A549 (cell line): ENCODE measurements around the gene FOCAD. TPM values are rescaled to one million over a fixed set of nuclear protein-coding genes. Genes with fewer than 3 reads are reported as not detected.

Source experiments
- ATAC-seq, 2 experiments: fragments of 200-7000 bp in 1 of 2; fragments of >200 bp in 1 of 2; cut with Nextera tagmentation in 1 of 2; cut with Tn5 transposase in 1 of 2; 3 replicates each; pipeline versions ENCODE4 v1.8.0 to v1.9.1; 2018 to 2020; ENCODE audit warnings: mild to moderate bottlenecking in 1 of 2, moderate library complexity in 1 of 2
- CTCF ChIA-PET: fragments of 300-600 bp; sonication (Branson Sonifier 250); formaldehyde crosslinking; extraction: SDS; loops from one replicate; lab custom pipeline; 2021; ENCODE audit warnings: antibody characterized with exemption, inconsistent platforms; lab: Yijun Ruan, JAX
- POLR2A ChIA-PET: fragments of 350-600 bp; formaldehyde crosslinking; extraction: SDS; loops from one replicate; lab custom pipeline; 2021; ENCODE audit warnings: antibody characterized with exemption, inconsistent platforms; lab: Yijun Ruan, JAX
- DNase-seq, 2 experiments: peaks; one replicate each; pipeline versions ENCODE4 v3.0.0 to v3.0.0-alpha.2; 2011 to 2016; ENCODE audit warnings: low read depth in 1 of 2, low spot score in 1 of 2
- FAIRE-seq: peaks from 2 replicates; lab custom pipeline; 2011; peaks lifted over from hg19 to GRCh38; lab: Jason Lieb, UNC
- H3K27ac ChIP-seq, 2 experiments: fragments of >200 bp; sonication (Bioruptor Twin); formaldehyde crosslinking; 3 replicates each; pipeline ENCODE4 v1.5.1; 2016 to 2017
- H3K4me1 ChIP-seq: fragments of >200 bp; sonication (Bioruptor Twin); formaldehyde crosslinking; 3 replicates; pipeline ENCODE4 v1.6.1; 2016
- H3K4me2 ChIP-seq: fragments of >200 bp; sonication (Bioruptor Twin); formaldehyde crosslinking; 3 replicates; pipeline ENCODE4 v1.6.1; 2016
- H3K4me3 ChIP-seq: fragments of >200 bp; sonication (Bioruptor Twin); formaldehyde crosslinking; 3 replicates; pipeline ENCODE4 v1.5.1; 2016
- H3K9me3 ChIP-seq: fragments of >200 bp; sonication (Bioruptor Twin); formaldehyde crosslinking; 3 replicates; pipeline ENCODE4 v1.6.1; 2016
- BCL3 ChIP-seq: fragments of >200 bp; sonication (Bioruptor Twin); formaldehyde crosslinking; IDR thresholded peaks from 3 replicates; pipeline ENCODE4 v1.6.1; 2016
- BHLHE40 ChIP-seq: IDR thresholded peaks from 2 replicates; pipeline ENCODE4 v1.6.1; 2012; ENCODE audit warnings: low read depth, low read length, inconsistent platforms
- CBX2 ChIP-seq: fragments of 200-600 bp; sonication (generic); IDR thresholded peaks from 2 replicates; pipeline ENCODE4 v1.6.1; 2016; ENCODE audit warnings: low read depth, mild to moderate bottlenecking, borderline replicate concordance
- CBX8 ChIP-seq: fragments of 200-600 bp; sonication (generic); IDR thresholded peaks from 2 replicates; pipeline ENCODE4 v1.6.1; 2016
- EHMT2 ChIP-seq: fragments of 200-600 bp; sonication (generic); IDR thresholded peaks from 2 replicates; pipeline ENCODE4 v1.6.1; 2016; ENCODE audit warnings: antibody characterized with exemption, low read depth, mild to moderate bottlenecking, moderate library complexity
- ESRRA ChIP-seq: fragments of 150-350 bp; IDR thresholded peaks from 2 replicates; pipeline ENCODE4 v1.6.1; 2014; ENCODE audit warnings: mild to moderate bottlenecking, low read length, borderline replicate concordance
- FOSB ChIP-seq: fragments of 250-450 bp; sonication (Bioruptor Pico); IDR thresholded peaks from 2 replicates; pipeline ENCODE4 v1.5.0; 2020; ENCODE audit warnings: mild to moderate bottlenecking, moderate library complexity
- FOSL2 ChIP-seq, 2 experiments: fragments of 450-650 bp in 1 of 2; fragments of >200 bp in 1 of 2; sonication (Bioruptor Twin) in 1 of 2; formaldehyde crosslinking; IDR thresholded peaks; 2 replicates each; pipeline versions ENCODE4 v1.5.0 to v1.6.1; 2016 to 2020; ENCODE audit warnings: mild to moderate bottlenecking in 1 of 2, moderate library complexity in 1 of 2
- HDAC2 ChIP-seq: fragments of 200-600 bp; sonication (generic); IDR thresholded peaks from 2 replicates; pipeline ENCODE4 v1.6.1; 2016
- HEYL ChIP-seq: fragments of 250-450 bp; sonication (Bioruptor Pico); IDR thresholded peaks from 2 replicates; pipeline ENCODE4 v1.8.0; 2021; ENCODE audit warnings: mild to moderate bottlenecking, moderate library complexity
- HMGXB4 ChIP-seq: fragments of 250-450 bp; sonication (Bioruptor Pico); IDR thresholded peaks from 2 replicates; pipeline ENCODE4 v1.5.0; 2021; ENCODE audit warnings: mild to moderate bottlenecking, moderate library complexity, borderline replicate concordance
- HOXB13 ChIP-seq: fragments of 250-450 bp; sonication (Bioruptor Pico); IDR thresholded peaks from 2 replicates; pipeline ENCODE4 v1.5.0; 2020; ENCODE audit warnings: low read depth, mild to moderate bottlenecking, moderate library complexity
- JUN ChIP-seq, 2 experiments: fragments of >200 bp; sonication (Bioruptor Twin); formaldehyde crosslinking; IDR thresholded peaks; 2 replicates in 1 of 2; 3 replicates in 1 of 2; pipeline ENCODE4 v1.6.1; 2016 to 2017
- MAFK ChIP-seq: fragments of 450-650 bp; IDR thresholded peaks from 2 replicates; pipeline ENCODE4 v1.6.1; 2014; ENCODE audit not compliant: partially characterized antibody
- NPAS2 ChIP-seq: fragments of 250-450 bp; sonication (Bioruptor Pico); IDR thresholded peaks from 2 replicates; pipeline ENCODE4 v1.8.0; 2022; ENCODE audit warnings: mild to moderate bottlenecking, moderate library complexity, borderline replicate concordance
- PBX3 ChIP-seq: IDR thresholded peaks from 2 replicates; pipeline ENCODE4 v1.6.1; 2012
- POLR2A ChIP-seq: IDR thresholded peaks from 2 replicates; pipeline ENCODE4 v1.6.1; 2012; ENCODE audit warnings: mild to moderate bottlenecking, low read length
- POLR2AphosphoS2 ChIP-seq: conservative IDR thresholded peaks from 2 replicates; pipeline ENCODE4 v1.6.1; 2012; ENCODE audit warnings: low read length, improper control_type of control experiment, inconsistent platforms
- RAD21 ChIP-seq, 2 experiments: fragments of >200 bp in 1 of 2; sonication (Bioruptor Twin) in 1 of 2; formaldehyde crosslinking in 1 of 2; IDR thresholded peaks in 1 of 2; conservative IDR thresholded peaks in 1 of 2; 2 replicates in 1 of 2; 3 replicates in 1 of 2; pipeline ENCODE4 v1.6.1; 2012 to 2018; ENCODE audit warnings: inconsistent platforms in 1 of 2
- RCOR1 ChIP-seq: fragments of 150-350 bp; IDR thresholded peaks from 2 replicates; pipeline ENCODE4 v1.6.1; 2014; ENCODE audit warnings: antibody characterized with exemption, low read length, low read depth
- RNF2 ChIP-seq: fragments of 200-600 bp; sonication (generic); IDR thresholded peaks from 2 replicates; pipeline ENCODE4 v1.6.1; 2016; ENCODE audit warnings: low read depth, mild to moderate bottlenecking, antibody characterized with exemption, moderate library complexity, borderline replicate concordance
- TFCP2L1 ChIP-seq: fragments of 250-450 bp; sonication (Bioruptor Pico); IDR thresholded peaks from 2 replicates; pipeline ENCODE4 v1.5.0; 2021; ENCODE audit warnings: mild to moderate bottlenecking
- ZC3H11A ChIP-seq: fragments of 450-650 bp; IDR thresholded peaks from 2 replicates; pipeline ENCODE4 v1.6.1; 2014; ENCODE audit warnings: antibody characterized with exemption, mild to moderate bottlenecking
- ZNF302 ChIP-seq: fragments of 250-450 bp; sonication (Bioruptor Pico); IDR thresholded peaks from 2 replicates; pipeline ENCODE4 v1.9.0; 2021; ENCODE audit warnings: inconsistent platforms, mild to moderate bottlenecking, moderate library complexity
- ZSCAN20 ChIP-seq: fragments of 250-450 bp; sonication (Bioruptor Pico); IDR thresholded peaks from 2 replicates; pipeline ENCODE4 v1.8.0; 2022; ENCODE audit warnings: mild to moderate bottlenecking, moderate library complexity
- WGBS: methylation state at CpG from one replicate; pipeline ENCODE4 v1.1.6; 2017; ENCODE audit errors: missing lambda C conversion rate; 5-methylcytosine and 5-hydroxymethylcytosine counted together
- polyA plus RNA-seq, 4 experiments: library from polyadenylated mRNA; depleted of rRNA in 3 of 4; stranded (reverse); fragments of >200 nt; fragmentation: RNase III in 1 of 4; extraction: RNeasy Plus Mini Kit Qiagen cat#74134 plus additional on column Dnase treatment in 1 of 4; gene quantifications; 2 replicates in 3 of 4; 3 replicates in 1 of 4; pipeline ENCODE4 v1.2.3, GENCODE V29; 2011 to 2017
- TF ChIP-seq, protein P1 (sequence below): fragments of 150-350 bp; IDR thresholded peaks from 2 replicates; pipeline ENCODE4 v1.6.1; 2014; ENCODE audit warnings: low read depth, mild to moderate bottlenecking, low read length
- TF ChIP-seq, protein P2 (sequence below): fragments of 450-650 bp; IDR thresholded peaks from 2 replicates; pipeline ENCODE4 v1.6.1; 2014; ENCODE audit warnings: antibody characterized with exemption
- TF ChIP-seq, protein P3 (sequence below): fragments of >200 bp; sonication (Bioruptor Twin); formaldehyde crosslinking; IDR thresholded peaks from 2 replicates; pipeline ENCODE4 v1.6.1; 2016

The FOCAD gene
- polyA plus RNA-seq, 2 of the 4 experiments (the other 2 are of a cell fraction): 22.0 to 53.8 TPM

- TF ChIP-seq, protein P1, sequence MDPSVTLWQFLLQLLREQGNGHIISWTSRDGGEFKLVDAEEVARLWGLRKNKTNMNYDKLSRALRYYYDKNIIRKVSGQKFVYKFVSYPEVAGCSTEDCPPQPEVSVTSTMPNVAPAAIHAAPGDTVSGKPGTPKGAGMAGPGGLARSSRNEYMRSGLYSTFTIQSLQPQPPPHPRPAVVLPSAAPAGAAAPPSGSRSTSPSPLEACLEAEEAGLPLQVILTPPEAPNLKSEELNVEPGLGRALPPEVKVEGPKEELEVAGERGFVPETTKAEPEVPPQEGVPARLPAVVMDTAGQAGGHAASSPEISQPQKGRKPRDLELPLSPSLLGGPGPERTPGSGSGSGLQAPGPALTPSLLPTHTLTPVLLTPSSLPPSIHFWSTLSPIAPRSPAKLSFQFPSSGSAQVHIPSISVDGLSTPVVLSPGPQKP: no peak
- TF ChIP-seq TFCP2L1 (CRISPR knock-in tag): no peak
- no peak for TF ChIP-seq PBX3
- TF ChIP-seq, protein P2, sequence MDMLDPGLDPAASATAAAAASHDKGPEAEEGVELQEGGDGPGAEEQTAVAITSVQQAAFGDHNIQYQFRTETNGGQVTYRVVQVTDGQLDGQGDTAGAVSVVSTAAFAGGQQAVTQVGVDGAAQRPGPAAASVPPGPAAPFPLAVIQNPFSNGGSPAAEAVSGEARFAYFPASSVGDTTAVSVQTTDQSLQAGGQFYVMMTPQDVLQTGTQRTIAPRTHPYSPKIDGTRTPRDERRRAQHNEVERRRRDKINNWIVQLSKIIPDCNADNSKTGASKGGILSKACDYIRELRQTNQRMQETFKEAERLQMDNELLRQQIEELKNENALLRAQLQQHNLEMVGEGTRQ: no peak
Observed at GRCh38 chr9:20989923-20990341, 305.9 kb downstream of the FOCAD start (continued).

DNA sequence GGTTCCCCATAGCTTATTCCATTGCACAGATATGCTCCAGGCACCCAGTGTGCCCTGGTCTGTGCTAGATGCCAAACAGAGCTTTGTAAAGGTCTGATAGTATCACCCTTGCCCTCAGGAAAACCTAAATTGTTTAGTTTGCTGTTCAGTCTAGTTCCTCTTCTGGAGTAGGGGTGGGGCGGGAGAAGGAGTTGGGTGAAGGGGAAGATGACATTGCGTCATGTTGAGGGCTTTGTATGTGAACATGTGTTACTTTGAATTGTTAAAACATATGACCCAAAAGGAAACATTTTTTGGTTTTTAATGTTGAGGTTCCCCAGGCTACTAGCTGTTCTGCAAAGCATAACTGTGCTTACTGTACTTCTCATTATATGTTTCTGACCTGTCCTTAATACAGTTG lies 306.8 kb downstream of the FOCAD start:
- no peaks in the 10 kb centered on the region for H3K9me3 ChIP-seq
- H3K4me1 ChIP-seq: peaks cover 10% of the 10 kb centered on the region; the same call in 2 of the 3 replicates
- no peak overlapping the region for H3K4me3 ChIP-seq
- TF ChIP-seq BCL3 (no peak), RAD21 (conservative IDR thresholded peaks at IDR 0.05 in 1 of 2, IDR thresholded peaks at IDR 0.05 in 1 of 2) (no peak), BHLHE40 (no peak), POLR2A (no peak), CBX8 (no peak), HEYL (CRISPR knock-in tag) (no peak), ZNF302 (CRISPR knock-in tag) (no peak), ZC3H11A (no peak), EHMT2 (no peak), TFCP2L1 (CRISPR knock-in tag) (no peak), HOXB13 (CRISPR knock-in tag) (no peak), HDAC2 (no peak), ZSCAN20 (no peak), RNF2 (no peak), FOSB (CRISPR knock-in tag) (no peak)
- TF ChIP-seq, protein P3, sequence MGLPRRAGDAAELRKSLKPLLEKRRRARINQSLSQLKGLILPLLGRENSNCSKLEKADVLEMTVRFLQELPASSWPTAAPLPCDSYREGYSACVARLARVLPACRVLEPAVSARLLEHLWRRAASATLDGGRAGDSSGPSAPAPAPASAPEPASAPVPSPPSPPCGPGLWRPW: no peak
- no peak for FAIRE-seq
- no peak overlapping the region for H3K4me2 ChIP-seq
- 97% methylated on average over 2 of the region's 2 CpGs for WGBS
- CTCF ChIA-PET: interaction anchor here (0.8 to 1.5 kb wide), 3 partner anchors 11 to 50 kb away, joined by 3 to 5 read pairs (median 4); no protein-coding TSS in a partner anchor
- POLR2A ChIA-PET: no interaction called here
- no peak for DNase-seq
- H3K27ac ChIP-seq: no peak overlapping the region
- ATAC-seq: no peak

- Histone ChIP-seq H3K27ac (no peak overlapping the region), H3K4me2 (no peak overlapping the region), H3K4me1 (no peaks in the 10 kb centered on the region), H3K4me3 (no peak overlapping the region), H3K9me3 (no peaks in the 10 kb centered on the region)
- ChIA-PET POLR2A (no interaction called here), CTCF (interaction anchor here (0.9 kb wide), 1 partner anchor 14 kb away, joined by 3 read pairs; no protein-coding TSS in a partner anchor)
- 79% methylated on average over 3 of the region's 3 CpGs for WGBS
- DNase-seq (no peak), ATAC-seq (no peak), FAIRE-seq (no peak)
- TF ChIP-seq FOSL2 (IDR thresholded peaks at IDR 0.05): no peak
- TF ChIP-seq FOSL2 (CRISPR knock-in tag; IDR thresholded peaks at IDR 0.05): no peak
- no peak for TF ChIP-seq HMGXB4 (CRISPR knock-in tag)
- TF ChIP-seq, protein P3: no peak
- no peak for TF ChIP-seq POLR2A
- TF ChIP-seq NPAS2 (CRISPR knock-in tag): no peak
- no peak for TF ChIP-seq ZSCAN20
- TF ChIP-seq HEYL (CRISPR knock-in tag): no peak
- TF ChIP-seq, protein P1: no peak
- no peak for TF ChIP-seq ESRRA
- TF ChIP-seq POLR2AphosphoS2: no peak
- no peak for TF ChIP-seq RCOR1
- TF ChIP-seq ZNF302 (CRISPR knock-in tag): no peak
- no peak for TF ChIP-seq JUN (IDR thresholded peaks at IDR 0.05)
- no peak for TF ChIP-seq FOSB (CRISPR knock-in tag)
- no peak for TF ChIP-seq MAFK
- TF ChIP-seq CBX2: no peak
Observed at GRCh38 chr9:20994486-20994885, 310.4 kb downstream of the FOCAD start.
